Right atrium auricular region (tissue), 2 donors: ENCODE data around the gene DUSP9. TPM values are rescaled to one million over a fixed set of nuclear protein-coding genes. Genes with fewer than 3 reads are reported as not detected.

ENCODE experiments used
- DNase-seq: peaks from one replicate; pipeline ENCODE4 v3.0.0-alpha.2; 2019; ENCODE audit warnings: low spot score
- H3K27ac ChIP-seq, 2 donors: fragments of 200-600 bp; sonication (generic); 1 replicate in 1 of 2; 2 replicates in 1 of 2; pipeline ENCODE4 v1.5.1; 2016 to 2019
- H3K27me3 ChIP-seq, 2 donors: fragments of 200-600 bp; sonication (generic); one replicate each; pipeline versions ENCODE4 v1.5.1 to v1.6.0; 2017 to 2019
- H3K36me3 ChIP-seq: fragments of 200-600 bp; sonication (generic); one replicate; pipeline ENCODE4 v1.5.1; 2016
- H3K4me1 ChIP-seq, 2 donors: fragments of 200-600 bp; sonication (generic); one replicate each; pipeline versions ENCODE4 v1.5.1 to v1.6.0; 2017 to 2019
- H3K4me3 ChIP-seq, 2 donors: fragments of 200-600 bp; sonication (generic); 1 replicate in 1 of 2; 2 replicates in 1 of 2; pipeline ENCODE4 v1.5.1; 2017 to 2019; ENCODE audit warnings: mild to moderate bottlenecking in 1 of 2, moderate library complexity in 1 of 2
- H3K9me3 ChIP-seq, 2 donors: fragments of 200-600 bp; sonication (generic); one replicate each; pipeline ENCODE4 v1.5.1; 2019
- total RNA-seq, 2 donors: library from RNA; depleted of rRNA; stranded (reverse); fragments of >200 nt; gene quantifications; one replicate each; pipeline ENCODE4 v1.1.0, GENCODE V29; 2016
- TF ChIP-seq, protein P1 (sequence below), 2 donors: fragments of 200-600 bp; sonication (generic); IDR thresholded peaks; one replicate each; pipeline ENCODE4 v1.5.1; 2019; ENCODE audit warnings: antibody characterized with exemption in 2 of 2

Gene DUSP9
- total RNA-seq, 2 donors from 2014 or later = not detected

DNA sequence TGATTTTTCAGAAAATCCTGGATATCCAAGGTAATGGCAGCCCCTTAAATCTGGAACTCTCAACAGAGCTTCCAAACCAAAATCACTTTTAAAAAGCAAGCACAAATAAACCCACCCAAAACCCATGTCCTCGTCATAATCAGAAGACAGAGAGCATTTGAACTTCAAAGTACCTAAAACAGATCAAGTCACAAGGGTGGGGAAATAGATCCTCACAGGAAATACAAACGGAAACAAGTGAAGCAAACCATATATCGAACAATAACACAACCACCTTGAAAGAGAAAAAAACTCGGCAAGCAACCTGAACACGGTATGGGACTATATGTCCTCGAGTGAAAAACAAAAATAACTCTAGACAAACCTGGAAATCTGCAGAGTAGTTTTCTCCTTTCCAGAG is 32.2 kb upstream of the DUSP9 start:
- no peak overlapping the region for H3K27ac ChIP-seq
- peaks cover 0 to 7% of the 10 kb centered on the region in 2 donors for H3K9me3 ChIP-seq
- H3K4me1 ChIP-seq = peaks cover 0 to 8% of the 10 kb centered on the region in 2 donors
- TF ChIP-seq, protein P1, sequence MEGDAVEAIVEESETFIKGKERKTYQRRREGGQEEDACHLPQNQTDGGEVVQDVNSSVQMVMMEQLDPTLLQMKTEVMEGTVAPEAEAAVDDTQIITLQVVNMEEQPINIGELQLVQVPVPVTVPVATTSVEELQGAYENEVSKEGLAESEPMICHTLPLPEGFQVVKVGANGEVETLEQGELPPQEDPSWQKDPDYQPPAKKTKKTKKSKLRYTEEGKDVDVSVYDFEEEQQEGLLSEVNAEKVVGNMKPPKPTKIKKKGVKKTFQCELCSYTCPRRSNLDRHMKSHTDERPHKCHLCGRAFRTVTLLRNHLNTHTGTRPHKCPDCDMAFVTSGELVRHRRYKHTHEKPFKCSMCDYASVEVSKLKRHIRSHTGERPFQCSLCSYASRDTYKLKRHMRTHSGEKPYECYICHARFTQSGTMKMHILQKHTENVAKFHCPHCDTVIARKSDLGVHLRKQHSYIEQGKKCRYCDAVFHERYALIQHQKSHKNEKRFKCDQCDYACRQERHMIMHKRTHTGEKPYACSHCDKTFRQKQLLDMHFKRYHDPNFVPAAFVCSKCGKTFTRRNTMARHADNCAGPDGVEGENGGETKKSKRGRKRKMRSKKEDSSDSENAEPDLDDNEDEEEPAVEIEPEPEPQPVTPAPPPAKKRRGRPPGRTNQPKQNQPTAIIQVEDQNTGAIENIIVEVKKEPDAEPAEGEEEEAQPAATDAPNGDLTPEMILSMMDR (IDR thresholded peaks at IDR 0.05) = no peak
- H3K27me3 ChIP-seq = no peaks in the 10 kb centered on the region
- no peaks in the 10 kb centered on the region for H3K36me3 ChIP-seq
- DNase-seq = no peak
- no peak overlapping the region for H3K4me3 ChIP-seq

DNA sequence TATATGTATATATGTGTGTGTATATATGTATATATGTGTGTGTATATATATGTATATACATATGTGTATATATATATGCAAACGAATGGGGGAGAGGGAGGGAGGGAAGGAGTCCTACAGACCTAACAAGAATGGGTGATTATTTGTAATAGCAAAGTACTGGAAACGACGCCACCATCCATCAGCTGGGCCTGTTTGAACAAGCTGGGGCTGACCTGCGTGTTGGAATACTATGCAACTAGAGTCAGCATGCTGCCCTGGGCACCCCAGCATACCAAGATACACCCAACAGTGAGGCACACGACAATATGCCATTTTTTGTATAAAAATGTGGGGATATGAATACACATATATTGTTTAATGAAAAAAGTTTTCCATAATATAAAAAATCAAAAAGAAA is 26.4 kb upstream of the DUSP9 start:
- DNase-seq = no peak

DNA sequence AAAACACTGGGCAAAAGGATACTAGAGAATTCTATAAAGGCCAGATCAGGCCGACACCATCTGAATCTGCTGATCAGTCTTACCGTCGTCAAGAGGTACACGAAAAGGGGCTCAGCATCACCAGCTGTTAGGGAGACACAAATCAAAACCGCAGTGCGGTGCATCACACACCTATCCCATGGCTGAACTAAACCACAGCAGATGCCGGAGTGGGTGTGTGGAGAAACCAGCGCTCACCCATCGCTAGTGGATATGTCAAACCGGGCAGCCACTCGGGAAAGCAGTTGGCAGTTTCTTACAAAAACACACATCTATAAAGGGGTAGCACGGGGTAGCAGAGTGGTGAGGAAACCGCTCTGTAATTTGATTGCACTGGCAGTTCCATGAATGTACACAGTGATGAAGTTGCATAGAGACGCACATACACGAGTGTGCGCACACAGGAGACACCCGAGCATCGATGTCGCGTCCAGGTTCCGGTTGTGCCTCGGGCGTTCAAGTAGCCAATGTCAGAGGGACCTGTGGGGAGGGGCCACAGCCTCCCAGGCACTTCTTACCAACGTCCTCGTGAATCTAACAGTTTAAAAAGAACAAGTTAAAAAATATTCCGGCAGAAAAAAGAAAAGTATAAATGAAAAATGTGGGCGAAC is 24.9 kb upstream of the DUSP9 start:
- Histone ChIP-seq H3K27ac (no peak overlapping the region), H3K4me3 (no peak overlapping the region), H3K27me3 (no peaks in the 10 kb centered on the region), H3K36me3 (no peaks in the 10 kb centered on the region), H3K4me1 (no peaks in the 10 kb centered on the region), H3K9me3 (no peaks in the 10 kb centered on the region)
- no peak for DNase-seq
- TF ChIP-seq, protein P1 (IDR thresholded peaks at IDR 0.05) = no peak

More for the DNA sequence above, 26.4 kb upstream of the DUSP9 start:
- Histone ChIP-seq H3K4me1 (no peaks in the 10 kb centered on the region), H3K27me3 (no peaks in the 10 kb centered on the region), H3K4me3 (no peak overlapping the region), H3K27ac (no peak overlapping the region), H3K36me3 (no peaks in the 10 kb centered on the region), H3K9me3 (no peaks in the 10 kb centered on the region)
- TF ChIP-seq, protein P1 (IDR thresholded peaks at IDR 0.05) = no peak

DNA sequence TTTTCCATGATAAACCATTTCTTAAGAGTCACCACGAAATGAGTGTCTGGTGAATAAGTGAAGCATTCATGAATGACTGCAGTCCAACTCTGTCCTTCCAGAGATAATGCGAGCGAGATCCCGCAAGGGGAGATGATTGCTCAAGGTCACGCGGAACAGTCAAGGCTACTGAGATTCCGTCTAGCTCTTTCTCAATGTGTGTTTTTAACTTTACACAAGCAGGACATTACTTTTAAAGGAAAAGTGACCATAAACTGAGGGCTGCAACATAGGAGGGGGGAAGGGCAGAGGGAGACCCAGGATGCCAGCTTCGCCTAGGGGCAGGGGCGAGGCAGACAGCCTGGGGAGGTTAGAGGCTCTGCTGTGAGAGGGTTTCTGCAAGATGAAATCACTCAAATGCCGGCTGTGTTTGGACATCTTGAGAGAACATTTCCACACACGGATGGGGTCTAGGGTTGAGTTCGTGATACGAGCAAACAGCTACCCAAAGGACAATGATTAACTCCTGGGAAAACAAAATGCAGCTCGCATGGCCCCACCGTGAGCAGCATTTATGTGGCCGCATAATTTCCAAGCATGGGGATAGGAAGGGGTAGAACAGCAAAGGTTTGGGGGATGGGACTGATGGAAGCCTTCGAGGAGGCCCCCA is 24.2 kb upstream of the DUSP9 start:
- TF ChIP-seq, protein P1 (IDR thresholded peaks at IDR 0.05) = no peak
- no peak overlapping the region for H3K4me3 ChIP-seq
- DNase-seq = no peak

DNA sequence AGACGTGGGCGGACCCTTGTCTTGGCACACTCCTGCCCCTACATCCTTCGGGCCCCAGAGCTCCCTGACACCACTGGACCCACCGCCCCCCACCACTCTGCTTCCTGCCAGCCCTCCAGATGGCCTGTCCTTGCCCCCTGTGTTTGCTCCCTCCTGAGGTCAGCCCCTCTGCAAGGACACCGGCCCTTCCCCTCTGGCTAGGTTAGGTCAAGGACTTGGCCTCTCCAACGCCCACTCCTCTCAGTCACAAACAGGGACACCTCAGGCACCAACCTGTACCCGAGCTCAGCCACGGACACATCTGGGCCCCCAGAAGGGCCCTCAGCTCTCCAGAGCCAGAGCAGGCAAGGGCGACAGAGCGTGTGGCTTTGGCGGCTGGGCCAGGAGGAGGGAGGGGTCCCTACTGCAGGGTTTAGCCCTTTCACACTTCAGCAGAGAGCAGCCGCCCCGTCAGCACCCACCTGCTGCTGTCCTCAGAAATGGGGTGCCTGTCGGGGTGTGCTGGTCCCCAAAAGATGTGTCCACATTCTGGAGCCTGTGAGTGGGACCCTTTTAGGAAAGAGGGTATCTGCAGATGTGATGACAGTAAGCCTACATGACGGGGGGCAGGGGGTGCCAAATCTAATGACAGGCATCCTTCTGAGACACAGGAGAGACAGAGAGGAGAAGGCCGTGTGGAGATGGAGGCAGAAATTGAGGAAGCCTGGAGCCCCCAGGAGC is 23.5 kb upstream of the DUSP9 start:
- H3K4me3 ChIP-seq = no peak overlapping the region
- no peaks in the 10 kb centered on the region for H3K4me1 ChIP-seq
- H3K27me3 ChIP-seq = no peaks in the 10 kb centered on the region
- no peak overlapping the region for H3K27ac ChIP-seq
- TF ChIP-seq, protein P1 (IDR thresholded peaks at IDR 0.05) = no peak
- no peaks in the 10 kb centered on the region for H3K36me3 ChIP-seq
- no peaks in the 10 kb centered on the region for H3K9me3 ChIP-seq
- no peak for DNase-seq

More for the DNA sequence above, 24.2 kb upstream of the DUSP9 start:
- Histone ChIP-seq H3K36me3 (no peaks in the 10 kb centered on the region), H3K27me3 (no peaks in the 10 kb centered on the region), H3K9me3 (no peaks in the 10 kb centered on the region), H3K4me1 (no peaks in the 10 kb centered on the region), H3K27ac (no peak overlapping the region)
